HG02885 (cell line): Measurements from ENCODE around the gene PLVAP.

Experiments
- ATAC-seq: cut with Tn5 transposase; IDR thresholded peaks from one replicate; pipeline ENCODE4 v1.9.1; 2021; ENCODE audit warnings: mild to moderate bottlenecking; ENCODE audit not compliant: unreplicated experiment, poor library complexity

Gene PLVAP

GRCh38 chr19:17324357-17325114 is 52.6 kb downstream of the PLVAP start:
- no peak for ATAC-seq

- ATAC-seq: no peak
These were observed 53.2 kb downstream of the PLVAP start for GRCh38 chr19:17323964-17324332.

DNA sequence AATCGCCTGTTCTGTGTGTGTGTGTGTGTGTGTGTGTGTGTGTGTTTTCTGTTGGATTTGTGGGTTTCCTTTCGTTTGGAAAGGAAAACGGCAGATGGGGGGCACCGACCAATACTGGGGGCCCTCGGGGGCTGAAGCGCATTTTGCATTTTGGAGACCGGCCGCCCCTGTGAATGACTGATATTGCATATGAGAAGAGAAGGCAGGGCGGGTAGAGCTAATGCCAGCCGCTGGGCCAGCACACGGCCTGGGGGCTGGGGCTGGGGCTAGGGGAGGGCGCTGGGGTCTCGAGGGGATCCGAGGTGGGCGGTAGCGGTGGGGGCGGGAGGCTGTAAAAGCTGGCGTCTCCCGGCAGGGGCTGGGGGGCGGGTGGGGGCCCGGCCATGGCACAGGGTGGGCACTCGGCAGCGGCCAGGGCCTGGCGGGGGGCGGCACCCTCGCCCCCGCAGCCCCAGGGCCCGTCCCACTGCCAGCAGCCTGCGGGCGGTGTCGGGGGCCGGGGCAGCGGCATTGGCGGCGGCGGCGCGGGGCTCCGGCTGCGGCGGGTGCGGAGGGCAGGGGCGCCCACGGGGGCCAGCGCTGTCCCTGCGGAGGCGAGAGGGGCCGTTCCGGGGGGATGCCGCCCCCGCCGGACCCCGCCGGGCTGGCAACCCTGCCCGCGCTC is 53.7 kb downstream of the PLVAP start:
- no peak for ATAC-seq

DNA sequence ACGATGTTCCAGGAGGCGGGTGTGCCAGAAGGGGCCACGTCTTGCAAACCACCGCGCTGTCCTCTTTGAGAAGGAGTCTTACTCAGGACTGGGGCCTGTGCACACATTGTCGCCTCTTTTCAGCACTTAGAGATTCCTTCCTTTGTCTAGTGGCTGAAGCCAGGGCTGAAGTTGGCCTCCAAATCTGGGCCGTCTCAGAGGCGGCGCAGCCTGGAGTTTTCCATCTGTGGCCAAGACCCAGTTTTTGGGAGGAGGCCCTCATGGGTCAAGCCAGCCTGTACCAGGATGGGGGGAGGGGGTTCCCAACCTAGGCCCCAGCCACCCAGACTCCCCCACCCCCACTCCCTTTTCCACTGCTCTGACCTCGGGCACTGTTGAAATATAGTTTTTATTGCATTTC is 54.3 kb downstream of the PLVAP start:
- no peak for ATAC-seq

DNA sequence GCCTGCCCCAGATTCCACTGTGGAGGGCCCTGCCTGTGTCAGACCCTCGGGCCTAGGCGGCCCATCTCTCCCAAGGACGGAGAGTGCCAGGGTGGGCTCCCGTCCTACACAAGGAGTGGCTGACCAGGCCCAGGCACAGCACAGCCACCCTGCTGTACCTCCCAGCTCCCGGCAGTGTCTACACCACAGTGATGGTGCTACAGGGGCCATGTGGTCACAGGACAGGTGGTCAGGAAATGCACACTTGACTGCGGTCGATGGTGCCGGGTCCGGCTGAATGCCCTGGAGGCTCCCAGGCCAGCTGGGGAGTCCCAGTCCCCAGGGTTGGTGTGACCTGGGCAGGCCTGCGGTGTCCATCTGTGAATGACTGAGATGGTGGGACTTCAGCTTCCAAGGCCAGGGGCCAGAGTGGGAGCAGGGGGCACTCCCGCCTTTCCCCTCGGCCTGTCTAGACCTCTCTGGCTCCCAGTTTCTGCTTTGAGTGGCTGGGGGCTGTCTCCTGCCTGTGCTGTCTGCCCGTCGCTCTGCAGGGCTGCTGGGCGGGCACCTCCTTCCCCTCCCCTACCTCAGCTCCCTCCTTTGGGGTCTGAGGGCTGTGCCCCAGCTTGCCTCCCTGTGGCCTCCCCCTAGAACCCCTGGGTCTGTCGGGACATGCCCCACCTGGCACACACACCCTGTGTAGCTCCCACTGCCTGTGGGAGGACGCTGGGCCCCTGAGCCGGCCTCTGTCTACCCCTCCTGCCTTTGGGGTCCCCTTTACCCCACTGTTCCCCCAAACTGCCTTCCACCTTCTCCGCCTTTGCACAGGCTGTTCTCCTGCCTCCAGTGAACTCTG is 55.3 kb downstream of the PLVAP start:
- no peak for ATAC-seq

GRCh38 chr19:17320435-17320834 is 56.7 kb downstream of the PLVAP start:
- no peak for ATAC-seq

DNA sequence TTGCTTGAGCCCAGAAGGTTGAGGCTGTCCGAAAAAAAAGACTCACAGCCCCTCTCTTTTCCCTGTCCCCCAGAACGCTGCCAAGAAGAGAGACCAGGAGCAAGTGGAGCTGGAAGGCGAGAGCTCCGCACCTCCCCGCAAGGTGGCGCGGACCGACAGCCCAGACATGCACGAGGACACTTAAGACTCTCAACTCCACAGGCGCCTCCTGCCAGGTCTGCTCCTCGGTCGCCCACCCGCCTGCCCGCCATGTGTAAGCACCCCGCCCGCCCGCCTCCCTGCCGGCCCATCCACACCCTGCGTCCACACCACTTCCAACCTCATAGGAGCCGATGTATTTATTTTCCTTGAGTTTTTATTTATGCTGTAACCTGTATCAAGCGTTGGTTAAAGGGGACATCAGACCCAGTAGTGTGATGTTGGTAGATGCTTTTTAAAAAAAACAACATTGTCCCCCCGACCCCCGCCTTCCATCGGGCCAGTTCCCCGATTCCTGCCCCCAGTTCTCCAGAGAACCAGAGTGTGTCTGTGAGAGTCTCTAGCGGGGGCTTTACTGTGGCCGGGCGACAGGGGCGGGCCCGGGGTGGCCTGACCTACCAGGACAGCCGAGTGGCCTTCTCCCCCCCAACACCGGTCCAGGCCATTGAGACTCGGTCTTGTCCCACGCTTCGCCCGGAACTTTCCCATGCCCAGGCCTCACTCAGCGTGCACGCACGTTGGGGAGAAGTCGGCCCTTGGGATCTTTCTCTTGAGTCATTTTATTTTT is 57.5 kb downstream of the PLVAP start:
- no peak for ATAC-seq

DNA sequence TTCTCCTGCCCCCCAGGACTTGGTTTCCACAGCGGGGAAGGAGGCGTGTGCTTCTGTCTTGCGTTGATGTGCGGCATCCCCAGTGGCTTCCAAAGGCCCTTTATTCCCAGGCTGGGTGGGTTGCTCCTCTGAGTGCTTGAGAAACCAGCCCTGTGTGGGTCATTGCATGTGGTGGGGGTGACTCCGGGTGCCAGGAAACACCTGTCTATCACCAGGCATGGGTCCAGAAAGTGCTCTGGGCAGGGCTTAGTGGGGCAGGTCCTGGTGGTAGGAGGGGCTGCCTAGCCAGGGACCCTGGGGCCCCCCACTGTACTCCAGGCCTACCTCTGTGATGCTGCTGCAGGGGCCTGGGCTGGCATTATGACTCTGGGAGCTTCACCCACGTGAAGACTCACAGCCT is 58.2 kb downstream of the PLVAP start:
- no peak for ATAC-seq

DNA sequence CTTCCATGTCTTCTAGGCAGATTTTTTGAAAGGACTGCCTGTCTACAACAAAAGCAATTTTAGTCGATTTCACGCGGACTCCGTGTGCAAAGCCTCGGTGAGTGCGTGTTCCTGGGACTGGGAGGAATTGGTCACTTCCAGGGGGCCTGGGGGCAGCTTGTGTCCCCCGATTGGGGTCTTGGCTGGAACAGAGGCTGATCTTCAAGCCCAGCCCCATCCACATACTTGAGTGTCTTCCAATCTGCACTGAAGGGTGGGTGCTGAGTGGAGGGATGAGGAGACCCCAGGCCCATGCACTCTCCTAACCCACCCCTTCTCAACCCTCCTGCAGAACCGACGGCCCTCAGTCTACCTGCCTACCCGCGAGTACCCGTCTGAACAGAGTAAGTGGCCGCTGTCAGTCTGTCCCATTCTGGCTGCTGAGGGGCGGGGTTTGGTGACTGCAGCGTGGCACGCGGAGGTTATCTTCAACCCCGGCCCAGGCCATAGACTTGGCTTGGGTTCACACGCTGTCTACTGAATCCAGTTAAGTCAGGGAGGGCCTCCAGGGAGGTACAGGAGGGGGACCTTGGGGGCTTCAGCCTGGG is 63.0 kb downstream of the PLVAP start:
- no peak for ATAC-seq

DNA sequence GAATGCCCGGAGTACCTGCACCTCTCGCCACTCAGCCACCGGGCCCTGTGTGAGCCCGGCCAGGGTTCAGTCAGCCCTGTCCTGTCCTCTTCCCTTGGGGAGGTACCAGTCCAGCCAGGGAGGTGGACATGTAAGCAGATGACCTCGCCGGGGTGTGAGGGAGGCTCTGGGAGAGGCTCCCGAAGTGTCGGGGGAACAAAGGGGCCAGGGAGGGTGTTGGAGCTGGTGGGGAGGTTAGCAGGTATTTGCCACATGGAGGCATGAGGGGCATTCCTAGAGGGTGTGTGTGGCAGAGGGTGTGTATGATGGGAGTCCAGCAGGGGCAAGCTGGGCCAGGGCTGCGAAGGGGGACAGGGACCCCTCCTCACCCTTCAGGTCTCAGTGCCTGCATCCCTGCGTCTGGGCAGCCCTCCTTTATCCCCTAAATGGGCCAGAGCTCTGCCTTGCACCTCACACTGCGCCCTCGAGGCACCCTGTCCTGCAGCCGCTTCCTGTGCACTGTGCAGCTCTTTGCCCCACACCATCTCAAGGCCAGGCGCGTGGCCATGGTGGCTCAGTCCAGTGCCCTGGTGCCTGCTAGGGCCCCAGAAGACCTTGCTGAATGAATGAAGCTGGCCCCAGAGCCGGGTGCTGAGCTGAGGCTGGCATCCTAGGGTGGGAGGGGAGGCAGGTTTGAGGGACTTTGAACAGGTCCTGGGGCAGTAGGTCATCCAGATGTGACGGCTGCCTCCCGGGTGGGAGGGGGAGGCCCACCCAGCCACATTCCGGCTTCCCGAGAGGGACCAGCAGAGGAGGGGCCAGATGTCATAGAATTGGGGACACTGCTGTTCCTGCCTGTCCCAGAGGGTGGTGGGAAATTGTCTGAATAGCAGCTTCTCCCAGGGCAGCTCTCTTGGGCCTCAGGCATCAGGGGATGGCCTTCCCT is 64.7 kb downstream of the PLVAP start:
- no peak for ATAC-seq

- no peak for ATAC-seq
These were observed 65.5 kb downstream of the PLVAP start for GRCh38 chr19:17311455-17312188.

DNA sequence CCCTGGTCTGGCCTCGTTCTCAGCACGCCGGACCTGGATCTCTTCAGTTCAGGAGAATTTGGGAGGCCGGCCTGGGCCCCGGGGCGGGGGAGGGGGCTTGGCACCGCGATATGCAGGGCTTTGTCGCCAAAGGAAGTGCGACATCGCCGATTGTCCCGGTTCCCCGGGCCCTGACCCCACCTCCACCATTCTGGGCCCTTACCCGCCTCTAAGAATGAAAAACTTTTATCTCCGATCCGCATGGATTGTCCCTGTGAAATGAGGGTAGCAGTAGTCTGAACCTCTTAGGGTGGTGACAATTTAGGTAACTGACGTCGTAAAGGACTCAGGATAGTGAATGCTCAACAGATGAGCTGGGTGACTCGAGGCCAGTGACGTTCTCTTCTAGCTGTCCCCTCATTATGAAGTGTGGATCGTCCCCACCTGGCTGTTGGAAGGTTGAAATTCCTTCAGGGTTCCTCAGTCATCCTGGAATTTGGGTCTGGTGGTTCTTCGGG is 67.1 kb downstream of the PLVAP start:
- ATAC-seq: no peak

GRCh38 chr19:17309198-17309964 is 67.8 kb downstream of the PLVAP start, which contains the start of gene DDA1:
Gene DDA1 (plus strand): TSS chr19:17309563. CDS start chr19:17309655, 92 bp downstream.
- ATAC-seq: peak; percentile 66

DNA sequence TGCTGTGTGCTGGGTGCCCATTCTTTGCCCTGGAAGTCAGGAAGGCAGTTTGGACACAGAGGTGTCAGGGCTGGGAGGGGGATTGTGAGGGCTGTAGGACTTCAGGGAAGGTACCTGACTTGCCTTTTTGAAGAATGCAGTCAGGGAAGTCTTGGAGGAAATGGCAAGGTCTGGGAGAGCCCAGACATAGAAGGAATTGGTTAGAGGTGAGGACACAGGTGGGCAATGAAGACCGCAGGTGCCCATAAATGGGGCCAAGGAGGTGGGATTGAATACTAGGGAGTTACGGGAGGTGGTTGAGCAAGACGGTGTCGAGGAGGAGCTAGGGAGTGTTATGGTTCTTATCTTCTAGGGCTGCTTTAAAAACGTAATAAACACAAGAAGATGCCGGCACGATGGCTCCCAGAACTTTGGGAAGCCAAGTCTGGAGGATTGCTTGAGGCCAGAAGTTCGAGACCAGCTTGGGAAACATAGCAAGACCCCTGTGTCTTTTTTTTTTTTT is 69.2 kb downstream of the PLVAP start:
- ATAC-seq: no peak

DNA sequence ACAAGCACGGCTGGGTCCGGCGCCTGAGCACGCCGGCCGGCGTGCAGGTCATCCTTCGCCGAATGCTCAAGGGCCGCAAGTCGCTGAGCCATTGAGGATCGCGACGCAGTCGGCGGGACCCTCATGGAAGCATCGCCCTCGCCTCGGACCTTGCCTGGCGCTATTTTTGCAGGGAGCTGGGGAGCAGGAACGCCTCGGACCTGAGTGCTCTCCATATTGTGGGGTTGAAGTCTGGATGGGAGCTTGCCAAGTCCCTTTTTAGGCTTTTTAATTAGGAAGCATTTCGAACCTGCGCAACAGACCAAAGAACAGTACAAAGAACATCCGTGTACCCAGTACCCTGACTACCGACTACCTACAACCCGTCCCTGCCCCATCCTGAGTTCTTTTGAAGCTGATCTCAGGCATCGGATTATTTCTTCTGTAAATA is 70.8 kb downstream of the PLVAP start:
- no peak for ATAC-seq

DNA sequence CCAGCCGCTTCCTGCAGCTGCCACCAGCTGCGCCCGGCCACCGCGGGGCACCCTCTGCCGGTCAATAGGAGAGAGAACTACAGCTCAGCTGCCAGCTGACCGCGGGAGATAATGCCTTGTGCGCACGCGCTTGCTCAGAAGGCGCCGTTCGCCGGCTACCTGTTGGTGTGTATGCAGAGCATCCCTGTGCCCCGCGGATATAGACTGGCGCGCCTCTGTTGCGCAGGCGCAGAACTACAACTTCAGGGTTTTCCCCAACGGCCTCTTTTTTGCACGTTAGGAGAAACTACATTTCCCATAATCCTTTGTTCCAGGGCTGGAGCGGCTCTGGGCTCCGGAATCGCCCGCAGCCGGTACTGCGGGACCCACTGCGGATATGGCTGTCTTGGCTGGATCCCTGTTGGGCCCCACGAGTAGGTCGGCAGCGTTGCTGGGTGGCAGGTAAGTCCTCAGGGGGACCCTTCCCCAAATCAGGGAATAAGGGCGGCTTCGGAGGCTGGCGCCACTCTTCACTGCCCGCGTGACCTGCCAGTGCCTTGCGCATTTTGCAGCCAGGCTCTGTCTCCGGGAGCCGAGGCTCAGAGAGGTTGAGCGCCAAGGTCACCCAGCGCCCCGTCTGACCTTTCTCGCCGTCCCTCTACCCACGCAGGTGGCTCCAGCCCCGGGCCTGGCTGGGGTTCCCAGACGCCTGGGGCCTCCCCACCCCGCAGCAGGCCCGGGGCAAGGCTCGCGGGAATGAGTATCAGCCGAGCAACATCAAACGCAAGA is 71.4 kb downstream of the PLVAP start, which contains the start of gene MRPL34:
MRPL34 (plus strand) TSS at position 356 of the 768 bp plus-strand sequence; CDS start at position 377, 21 bp downstream.
- peak; percentile 65 for ATAC-seq
